Measurements from ENCODE around the gene BCL10. TPM values are rescaled to one million over a fixed set of nuclear protein-coding genes. Genes with fewer than 3 reads are reported as not detected.

The BCL10 gene
- total and polyA plus RNA-seq, 2 of the 13 experiments (the other 11 are each of a cell fraction or from before 2014, with no cell fraction given) = 3.7 to 14.1 TPM

DNA sequence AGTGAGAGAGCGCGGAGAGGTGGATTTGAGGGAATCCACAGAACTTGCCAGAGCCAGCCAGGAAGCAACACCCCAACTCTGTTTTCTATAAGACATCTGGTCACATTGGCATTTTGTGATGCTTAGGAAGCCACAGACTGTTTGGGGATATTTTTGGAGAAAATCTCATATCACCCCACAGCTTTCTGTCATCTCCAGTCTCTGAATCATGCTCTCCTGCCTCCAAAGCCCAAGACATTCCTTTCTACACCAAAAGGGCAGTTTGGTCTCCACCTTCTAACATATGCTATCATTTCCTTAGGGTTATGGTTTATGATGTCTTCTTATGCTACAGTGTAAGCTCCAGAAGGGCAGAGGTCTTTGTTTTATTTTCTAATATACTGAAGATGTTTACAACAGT, 14.4 kb upstream of the BCL10 start:
- Histone ChIP-seq H3K79me2 (ENCODE audit: insufficient read depth, low read length) (no peaks in the 10 kb centered on the region), H3K9ac (ENCODE audit: insufficient read depth, low read depth, low read length) (no peak overlapping the region), H3K36me3 (replicated peaks in 1 of 2; ENCODE audit: control insufficient read depth in 1 of 2, insufficient read depth in 2 of 2, low read length in 2 of 2) (no peaks in the 10 kb centered on the region), H2AFZ (ENCODE audit: low read length) (no peak overlapping the region), H3K4me1 (ENCODE audit: insufficient read depth, low read length) (no peaks in the 10 kb centered on the region), H4K20me1 (ENCODE audit: insufficient read depth, low read length) (no peaks in the 10 kb centered on the region), H3K27me3 (ENCODE audit: control insufficient read depth in 1 of 2, insufficient read depth in 2 of 2, low read length in 2 of 2) (peaks cover 0 to 12% of the 10 kb centered on the region in 2 experiments; a peak in 1 of 5 replicates), H3K27ac (ENCODE audit: extremely low read length, insufficient read depth, low read length) (no peak overlapping the region), H3K9me3 (ENCODE audit: low read length) (no peaks in the 10 kb centered on the region), H3K4me2 (ENCODE audit: low read depth, low read length) (no peak overlapping the region), H3K4me3 (replicated peaks in 1 of 3; ENCODE audit: insufficient read depth in 1 of 3, low read depth in 2 of 3, low read length in 3 of 3) (no peak overlapping the region)
- intact Hi-C loops (cut with micrococcal nuclease; ENCODE audit: unreplicated experiment) = no loop called here
- ATAC-seq = no peak
- no peak for FAIRE-seq
- TF ChIP-seq E2F1 (CRISPR knock-in tag; IDR thresholded peaks at IDR 0.05) = no peak
- TF ChIP-seq ZNF234 (CRISPR knock-in tag; conservative IDR thresholded peaks at IDR 0.05) = no peak
- TF ChIP-seq NAIF1 (CRISPR knock-in tag; IDR thresholded peaks at IDR 0.05; ENCODE audit: borderline replicate concordance) = no peak
- no peak for TF ChIP-seq GZF1 (CRISPR knock-in tag; IDR thresholded peaks at IDR 0.05)
- no peak for TF ChIP-seq KDM1A (CRISPR knock-in tag; IDR thresholded peaks at IDR 0.05)
- no peak for TF ChIP-seq SIX1 (CRISPR knock-in tag; IDR thresholded peaks at IDR 0.05; ENCODE audit: borderline replicate concordance)
- no peak for TF ChIP-seq NFE2L1 (CRISPR knock-in tag; IDR thresholded peaks at IDR 0.05; ENCODE audit: borderline replicate concordance)
- no peak for TF ChIP-seq ZFY (CRISPR knock-in tag; IDR thresholded peaks at IDR 0.05)
- no peak for TF ChIP-seq POLR2AphosphoS5 (IDR thresholded peaks at IDR 0.05; ENCODE audit: low read depth, low read length)
- no peak for TF ChIP-seq HOXD1 (CRISPR knock-in tag; IDR thresholded peaks at IDR 0.05)
- no peak for TF ChIP-seq BATF2 (CRISPR knock-in tag; IDR thresholded peaks at IDR 0.05)
- no peak for TF ChIP-seq ZNF746 (CRISPR knock-in tag; IDR thresholded peaks at IDR 0.05)
- CTCF ChIA-PET (ENCODE audit: low intra/inter-chr PET ratio, low total read pairs) = no interaction called here
- no peak for DNase-seq (ENCODE audit: low spot score)
- no TSS peak for BruUV-seq (replicated peaks)
- POLR2A ChIA-PET = no interaction called here
- in situ Hi-C loops (cut with HindIII; ENCODE audit: extremely low pct_ligation_motif_present, low pct_unique_long_range_greater_than_20kb) = no loop called here
- WGBS (ENCODE audit: low lambda C conversion rate) = 100% methylated on average over 2 of the region's 2 CpGs
